Right ventricle myocardium superior (tissue), 1 donor: Measurements from ENCODE around the gene SRRM3. TPM values are rescaled to one million over a fixed set of nuclear protein-coding genes. Genes with fewer than 3 reads are reported as not detected.
A peak's percentile ranks its signal among the peaks of the same experiment; 100 is the strongest.
"Not testable (repeated sequence)": the region's sequence is repeated elsewhere in the genome, so short reads cannot be mapped to it uniquely, and the experiment has no call there.

Experiments used
- ATAC-seq: fragments of 200-7000 bp; cut with Tn5 transposase; one replicate; pipeline ENCODE4 v1.9.1; 2020; ENCODE audit warnings: mild to moderate bottlenecking; ENCODE audit not compliant: poor library complexity
- DNase-seq: peaks from one replicate; pipeline ENCODE4 v3.0.0-alpha.2; 2020
- intact Hi-C: fragments of 100-400 bp; cut with DNase I; formaldehyde crosslinking; loops from one replicate; pipeline ENCODE4 v1.11.2; 2022
- long read RNA-seq: library from polyadenylated mRNA; unstranded; transcript quantifications from one replicate; pipeline ENCODE4 v2.0.0, GENCODE V29; 2021
- total RNA-seq: library from RNA; stranded (reverse); fragmentation: NEBNext Ultra II Directional; extraction: Animal tissue kit (Norgen Biotek cat#: 25700); gene quantifications from one replicate; pipeline ENCODE4 v1.2.1, GENCODE V29; 2021
- donor health status: DM: no; HTN: yes; CAD: no; lungs with severe emphysema.

SRRM3 gene
- total RNA-seq: 16.3 TPM
- long read RNA-seq, transcript SRRM3-205 (4 exons, 2,150 nt): major isoform, 5 of 223 reads
- long read RNA-seq, partial matches to known transcripts: 42 of 223 reads
- long read RNA-seq, other reads (novel, unspliced or antisense): 176 of 223 reads

GRCh38 chr7:76201732-76202665 lies at the start of gene SRRM3:
Gene SRRM3 (plus strand): TSS chr7:76201896. CDS start chr7:76235067, 33,171 bp downstream.
- DNase-seq (peak; percentile 81), ATAC-seq (peak; percentile 93)
- intact Hi-C loops: no loop called here

DNA sequence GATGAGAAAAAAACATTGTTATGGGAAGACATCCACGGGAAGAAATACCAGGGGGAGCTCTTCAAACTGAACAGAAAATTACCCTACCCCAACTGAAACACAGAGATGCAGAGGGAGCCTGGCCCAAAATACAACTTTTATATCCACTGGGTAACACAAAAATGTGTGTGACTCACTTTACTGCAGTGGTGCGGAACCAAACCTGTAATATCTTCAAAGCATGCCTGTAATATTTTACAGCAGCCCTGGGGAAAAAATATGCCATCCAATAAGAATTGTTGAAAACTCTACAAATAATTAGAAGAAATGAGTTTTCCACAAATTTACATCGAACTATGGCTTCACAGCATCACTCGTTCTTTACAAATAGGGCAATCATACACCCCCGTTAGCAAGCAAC lies 49.8 kb upstream of the SRRM3 start:
- ATAC-seq: no peak
- DNase-seq: no peak
- intact Hi-C loops: no loop called here

DNA sequence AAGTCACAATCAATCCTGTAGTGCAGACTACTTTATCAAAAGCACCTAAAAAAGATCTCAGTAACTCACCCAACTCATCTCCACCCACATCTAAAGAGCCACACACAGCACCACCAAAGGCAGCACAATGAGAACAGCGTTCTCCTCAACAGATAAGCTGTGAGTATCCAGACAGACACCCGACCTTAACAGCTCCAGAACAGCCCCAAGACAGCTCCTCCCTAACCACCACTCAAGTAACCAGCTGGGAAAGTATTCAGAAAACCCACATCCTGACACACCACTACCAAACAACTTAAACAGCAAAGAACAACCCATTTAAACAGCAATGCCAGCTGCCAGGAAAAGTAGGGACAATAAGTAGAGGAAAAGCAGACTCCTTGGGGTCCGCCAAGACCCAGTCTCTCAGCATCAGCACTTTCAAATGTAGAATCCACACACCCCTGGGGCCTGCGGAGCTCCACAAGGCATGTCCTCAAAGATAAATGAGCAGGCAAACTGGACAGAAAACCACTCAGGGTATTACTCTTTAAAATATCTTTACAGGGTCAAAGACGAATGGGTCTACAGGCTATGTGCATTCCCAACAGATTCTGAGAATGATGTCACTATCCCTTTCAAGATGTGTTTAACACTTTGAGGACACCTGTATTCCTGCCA lies 48.0 kb upstream of the SRRM3 start:
- DNase-seq, intact Hi-C loops, ATAC-seq: not testable (repeated sequence)

GRCh38 chr7:76155938-76156337 lies 45.8 kb upstream of the SRRM3 start:
- peak; percentile 83 for DNase-seq
- intact Hi-C loops: no loop called here
- ATAC-seq: peak; percentile 64

- intact Hi-C loops: not testable (repeated sequence)
Measured at GRCh38 chr7:76156992-76157685, 44.6 kb upstream of the SRRM3 start.

GRCh38 chr7:76158416-76158815 lies 43.3 kb upstream of the SRRM3 start:
- intact Hi-C loops, DNase-seq, ATAC-seq: not testable (repeated sequence)

More at GRCh38 chr7:76156992-76157685, 44.6 kb upstream of the SRRM3 start:
- not testable (repeated sequence) for DNase-seq, ATAC-seq

GRCh38 chr7:76162416-76163170 lies 39.1 kb upstream of the SRRM3 start:
- DNase-seq: not testable (repeated sequence)

GRCh38 chr7:76163812-76164211 lies 37.9 kb upstream of the SRRM3 start:
- ATAC-seq, intact Hi-C loops, DNase-seq: not testable (repeated sequence)

More at GRCh38 chr7:76162416-76163170, 39.1 kb upstream of the SRRM3 start:
- ATAC-seq, intact Hi-C loops: not testable (repeated sequence)

DNA sequence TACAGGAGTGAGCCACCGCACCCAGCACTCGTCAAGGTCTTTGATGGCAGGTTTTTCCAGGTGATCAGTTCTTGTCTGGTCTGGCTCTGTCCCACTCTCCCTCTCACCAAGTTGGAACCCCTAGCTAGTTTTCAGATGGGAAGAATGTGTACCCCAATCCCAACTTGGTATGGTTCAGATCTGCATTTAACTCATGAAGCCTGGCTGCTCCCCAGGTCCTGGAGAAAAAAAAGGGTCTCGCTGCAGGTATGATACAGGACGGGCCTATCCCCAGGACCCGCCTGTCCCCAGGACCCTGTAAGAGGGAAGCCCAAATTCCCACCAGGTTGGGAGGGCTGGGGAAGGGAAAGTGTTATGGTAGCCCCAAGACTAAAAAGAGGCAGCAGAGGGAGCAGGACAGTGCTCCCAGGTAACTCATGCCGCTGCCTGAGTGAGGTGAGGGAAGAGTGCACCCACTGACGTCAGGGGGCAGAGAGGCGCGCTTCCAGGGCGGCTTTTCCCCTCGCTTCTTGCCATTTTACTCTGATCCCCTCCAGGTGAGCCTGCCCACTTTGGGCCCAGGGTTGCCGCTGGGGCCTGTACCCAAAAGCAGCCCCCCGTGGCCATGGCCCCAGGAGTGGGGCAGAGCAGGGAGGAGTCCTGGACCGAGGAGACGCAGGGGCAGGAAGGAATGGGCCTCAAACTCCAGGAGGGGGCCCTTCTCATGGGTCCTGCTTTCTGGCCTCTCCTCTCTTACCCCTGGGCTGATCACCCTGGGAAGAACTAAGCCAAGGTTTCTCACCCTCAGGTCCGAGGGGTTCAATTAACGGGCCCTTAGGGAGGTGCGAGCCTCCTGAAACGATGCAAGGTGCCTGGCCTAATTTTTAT lies 36.4 kb upstream of the SRRM3 start:
- no peak for DNase-seq
- no peak for ATAC-seq
- intact Hi-C loops: no loop called here

- intact Hi-C loops: no loop called here
- ATAC-seq (no peak), DNase-seq (no peak)
Measured at GRCh38 chr7:76165973-76166403, 35.7 kb upstream of the SRRM3 start.

DNA sequence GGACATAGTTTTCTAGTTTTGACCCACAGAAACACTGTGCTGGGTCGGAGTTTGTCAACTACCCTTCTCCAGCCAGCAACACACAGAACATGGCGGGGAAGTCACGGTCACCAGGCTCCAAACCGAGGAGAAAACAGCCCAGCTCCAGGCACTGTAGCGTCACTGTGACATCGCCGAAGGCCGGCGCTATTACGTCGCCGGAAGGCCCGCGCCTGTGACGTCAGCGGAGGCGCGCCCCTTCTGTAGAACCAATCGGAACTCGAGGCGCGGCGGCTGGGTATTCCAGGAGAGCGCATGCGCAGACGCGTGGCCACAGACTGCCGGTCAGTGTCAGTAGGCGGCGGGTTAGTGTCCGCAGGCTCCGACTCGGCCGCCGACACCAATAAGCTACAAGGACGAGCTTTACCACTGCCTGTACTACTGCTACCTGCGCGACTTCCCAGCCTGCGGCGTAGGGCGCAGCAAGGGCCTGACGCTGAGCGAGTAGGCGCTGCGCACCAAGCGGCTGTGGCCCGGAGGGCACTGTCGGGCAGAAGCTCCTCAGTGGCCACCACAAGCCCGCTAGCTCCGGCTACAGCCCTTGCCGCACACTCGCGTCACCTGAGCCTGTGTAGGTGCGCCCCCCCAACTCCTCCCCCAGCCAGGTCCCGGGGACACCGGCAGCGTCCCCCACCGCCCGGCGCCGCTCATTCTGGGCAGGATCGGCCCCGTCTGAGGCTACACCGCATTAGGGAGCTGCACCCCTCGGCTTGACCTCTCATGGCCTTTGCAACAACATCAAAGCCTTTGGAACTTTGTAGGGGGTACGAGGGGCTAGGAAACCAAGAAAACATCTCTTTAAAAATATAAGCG lies 35.1 kb upstream of the SRRM3 start:
- intact Hi-C loops: no loop called here
- DNase-seq (peak; percentile 99), ATAC-seq (peak; percentile 99)

DNA sequence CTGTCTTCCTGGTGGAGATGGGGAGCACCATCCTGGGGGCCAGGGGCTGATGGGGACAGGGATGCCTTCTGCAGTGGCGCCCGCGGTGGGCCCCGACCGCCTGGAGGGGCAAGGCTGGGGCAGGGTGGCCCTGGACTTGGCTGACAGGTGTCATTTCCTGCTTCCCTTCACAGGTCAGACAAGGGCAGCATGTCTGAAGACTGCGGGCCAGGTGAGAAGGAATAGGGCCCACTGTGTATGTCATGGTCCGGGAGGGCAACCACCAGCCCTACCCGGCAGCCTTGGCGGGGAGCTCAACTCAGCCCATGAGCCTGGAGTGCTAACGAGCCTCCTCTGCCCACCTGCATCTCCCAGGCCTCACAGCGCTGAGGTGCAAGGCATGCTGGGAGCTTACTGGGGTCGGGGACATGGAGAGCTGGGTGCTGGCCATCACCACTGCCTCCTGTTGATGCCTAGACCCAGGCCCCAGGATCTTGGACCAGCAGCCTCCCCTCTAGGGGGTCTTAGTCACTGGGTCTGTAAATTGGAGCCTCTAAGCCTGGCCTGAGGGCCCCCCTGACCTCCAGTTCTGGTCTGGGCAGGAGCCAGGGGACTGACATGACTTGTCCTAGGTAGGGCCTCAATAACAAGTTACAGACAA lies 28.0 kb upstream of the SRRM3 start:
- DNase-seq: no peak
- ATAC-seq: no peak
- intact Hi-C loops: no loop called here

DNA sequence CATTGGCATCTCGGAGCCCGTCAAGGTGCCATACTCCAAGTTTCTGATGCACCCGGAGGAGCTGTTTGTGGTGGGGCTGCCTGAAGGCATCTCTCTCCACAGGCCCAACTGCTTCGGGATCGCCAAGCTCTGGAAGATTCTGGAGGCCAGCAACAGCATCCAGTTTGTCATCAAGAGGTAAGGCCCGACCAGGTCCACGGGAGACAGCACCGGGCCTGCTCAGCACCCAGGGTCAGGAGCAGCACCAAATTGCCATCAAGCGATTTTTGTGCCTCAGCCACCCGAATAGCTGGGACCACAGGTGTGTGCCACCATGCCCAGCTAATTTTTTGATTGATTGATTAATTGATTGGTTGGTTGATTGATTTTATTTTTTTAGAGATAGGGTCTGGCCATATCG lies 24.7 kb upstream of the SRRM3 start:
- ATAC-seq, DNase-seq, intact Hi-C loops: not testable (repeated sequence)

- ATAC-seq (no peak), DNase-seq (no peak)
- intact Hi-C loops: loop anchor here (2.0 to 10.0 kb wide), 2 partner anchors 85 to 133 kb away; no protein-coding TSS in a partner anchor
Measured at GRCh38 chr7:76179686-76180085, 22.0 kb upstream of the SRRM3 start.

- no peak for ATAC-seq
- intact Hi-C loops: loop anchor here (10.0 kb wide), 1 partner anchor 82 kb away; no protein-coding TSS in a partner anchor
- DNase-seq: no peak
Measured at GRCh38 chr7:76182225-76182960, 19.3 kb upstream of the SRRM3 start.
